Middle frontal gyrus (tissue), 1 donor: Measurements from ENCODE around the gene HOXA4.

Source experiments
- DNase-seq: peaks from one replicate; pipeline ENCODE4 v3.0.0-alpha.2; 2015; ENCODE audit warnings: low spot score; ENCODE audit errors: extremely low spot score

HOXA4 gene

GRCh38 chr7:27158436-27159265 lies 28.1 kb upstream of the HOXA4 start:
- DNase-seq, result no peak

- DNase-seq, result no peak
Observed at GRCh38 chr7:27157702-27158431, 27.3 kb upstream of the HOXA4 start.

GRCh38 chr7:27156916-27157701 lies 26.6 kb upstream of the HOXA4 start:
- no peak for DNase-seq

GRCh38 chr7:27156508-27156898 lies 25.9 kb upstream of the HOXA4 start, which contains the start of gene HOXA7:
HOXA7 (minus strand) TSS chr7:27156675; CDS start chr7:27156545, 130 bp downstream.
- DNase-seq, result no peak

GRCh38 chr7:27155816-27156507 lies 25.4 kb upstream of the HOXA4 start:
- DNase-seq, result no peak

GRCh38 chr7:27154901-27155815 lies 24.6 kb upstream of the HOXA4 start:
- DNase-seq, result no peak

GRCh38 chr7:27154369-27154768 lies 23.8 kb upstream of the HOXA4 start:
- no peak for DNase-seq

- no peak for DNase-seq
Observed at GRCh38 chr7:27153526-27153925, 23.0 kb upstream of the HOXA4 start.

- no peak for DNase-seq
Observed at GRCh38 chr7:27152816-27153442, 22.4 kb upstream of the HOXA4 start.

- DNase-seq, result no peak
Observed at GRCh38 chr7:27151931-27152815, 21.6 kb upstream of the HOXA4 start, which contains the start of gene HOXA3. HOXA3 (minus strand) TSS chr7:27152583; CDS start chr7:27110640, 41,943 bp downstream.

GRCh38 chr7:27151341-27151930 lies 20.9 kb upstream of the HOXA4 start:
- no peak for DNase-seq

- no peak for DNase-seq
Observed at GRCh38 chr7:27150568-27151340, 20.2 kb upstream of the HOXA4 start.

- no peak for DNase-seq
Observed at GRCh38 chr7:27149842-27150567, 19.4 kb upstream of the HOXA4 start.

GRCh38 chr7:27148756-27149641 lies 18.4 kb upstream of the HOXA4 start:
- no peak for DNase-seq

- no peak for DNase-seq
Observed at GRCh38 chr7:27148031-27148755, 17.6 kb upstream of the HOXA4 start.
